Measurements from ENCODE around the gene TRIM71.

DNA sequence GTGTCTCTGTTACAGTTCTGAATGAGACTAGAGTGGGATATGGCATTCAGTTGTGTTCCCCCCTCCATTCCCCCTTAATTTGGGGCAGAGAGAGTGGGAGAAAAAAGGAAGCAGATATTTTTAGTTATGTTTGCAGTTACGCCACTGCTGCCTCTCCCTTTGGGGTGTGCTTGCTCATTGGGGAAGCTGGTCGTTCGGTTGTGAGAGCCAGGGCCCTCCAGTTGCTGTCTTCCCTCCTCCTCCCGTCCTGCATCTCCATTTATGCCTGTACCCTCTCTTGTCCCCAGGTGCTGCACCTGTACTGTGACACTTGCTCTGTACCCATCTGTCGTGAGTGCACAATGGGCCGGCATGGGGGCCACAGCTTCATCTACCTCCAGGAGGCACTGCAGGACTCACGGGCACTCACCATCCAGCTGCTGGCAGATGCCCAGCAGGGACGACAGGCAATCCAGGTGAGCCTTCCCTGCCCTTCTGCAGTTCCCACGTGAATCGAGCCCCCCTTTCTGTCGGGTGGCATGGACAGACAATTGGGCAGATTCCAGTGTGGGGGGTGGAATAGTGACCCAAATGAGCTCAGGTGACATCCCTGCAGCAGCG is 55.8 kb downstream of the TRIM71 start:
- TF ChIP-seq, protein P1, sequence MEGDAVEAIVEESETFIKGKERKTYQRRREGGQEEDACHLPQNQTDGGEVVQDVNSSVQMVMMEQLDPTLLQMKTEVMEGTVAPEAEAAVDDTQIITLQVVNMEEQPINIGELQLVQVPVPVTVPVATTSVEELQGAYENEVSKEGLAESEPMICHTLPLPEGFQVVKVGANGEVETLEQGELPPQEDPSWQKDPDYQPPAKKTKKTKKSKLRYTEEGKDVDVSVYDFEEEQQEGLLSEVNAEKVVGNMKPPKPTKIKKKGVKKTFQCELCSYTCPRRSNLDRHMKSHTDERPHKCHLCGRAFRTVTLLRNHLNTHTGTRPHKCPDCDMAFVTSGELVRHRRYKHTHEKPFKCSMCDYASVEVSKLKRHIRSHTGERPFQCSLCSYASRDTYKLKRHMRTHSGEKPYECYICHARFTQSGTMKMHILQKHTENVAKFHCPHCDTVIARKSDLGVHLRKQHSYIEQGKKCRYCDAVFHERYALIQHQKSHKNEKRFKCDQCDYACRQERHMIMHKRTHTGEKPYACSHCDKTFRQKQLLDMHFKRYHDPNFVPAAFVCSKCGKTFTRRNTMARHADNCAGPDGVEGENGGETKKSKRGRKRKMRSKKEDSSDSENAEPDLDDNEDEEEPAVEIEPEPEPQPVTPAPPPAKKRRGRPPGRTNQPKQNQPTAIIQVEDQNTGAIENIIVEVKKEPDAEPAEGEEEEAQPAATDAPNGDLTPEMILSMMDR (IDR thresholded peaks at IDR 0.05): no peak
- TF ChIP-seq SIN3A (IDR thresholded peaks at IDR 0.05; ENCODE audit: borderline replicate concordance, insufficient read depth, low read depth, low read length) (no peak), POLR2AphosphoS5 (IDR thresholded peaks at IDR 0.05; ENCODE audit: low read depth, low read length) (no peak), TCF7L2 (IDR thresholded peaks at IDR 0.05; ENCODE audit: low read depth, low read length) (no peak)
- TF ChIP-seq, protein P2, sequence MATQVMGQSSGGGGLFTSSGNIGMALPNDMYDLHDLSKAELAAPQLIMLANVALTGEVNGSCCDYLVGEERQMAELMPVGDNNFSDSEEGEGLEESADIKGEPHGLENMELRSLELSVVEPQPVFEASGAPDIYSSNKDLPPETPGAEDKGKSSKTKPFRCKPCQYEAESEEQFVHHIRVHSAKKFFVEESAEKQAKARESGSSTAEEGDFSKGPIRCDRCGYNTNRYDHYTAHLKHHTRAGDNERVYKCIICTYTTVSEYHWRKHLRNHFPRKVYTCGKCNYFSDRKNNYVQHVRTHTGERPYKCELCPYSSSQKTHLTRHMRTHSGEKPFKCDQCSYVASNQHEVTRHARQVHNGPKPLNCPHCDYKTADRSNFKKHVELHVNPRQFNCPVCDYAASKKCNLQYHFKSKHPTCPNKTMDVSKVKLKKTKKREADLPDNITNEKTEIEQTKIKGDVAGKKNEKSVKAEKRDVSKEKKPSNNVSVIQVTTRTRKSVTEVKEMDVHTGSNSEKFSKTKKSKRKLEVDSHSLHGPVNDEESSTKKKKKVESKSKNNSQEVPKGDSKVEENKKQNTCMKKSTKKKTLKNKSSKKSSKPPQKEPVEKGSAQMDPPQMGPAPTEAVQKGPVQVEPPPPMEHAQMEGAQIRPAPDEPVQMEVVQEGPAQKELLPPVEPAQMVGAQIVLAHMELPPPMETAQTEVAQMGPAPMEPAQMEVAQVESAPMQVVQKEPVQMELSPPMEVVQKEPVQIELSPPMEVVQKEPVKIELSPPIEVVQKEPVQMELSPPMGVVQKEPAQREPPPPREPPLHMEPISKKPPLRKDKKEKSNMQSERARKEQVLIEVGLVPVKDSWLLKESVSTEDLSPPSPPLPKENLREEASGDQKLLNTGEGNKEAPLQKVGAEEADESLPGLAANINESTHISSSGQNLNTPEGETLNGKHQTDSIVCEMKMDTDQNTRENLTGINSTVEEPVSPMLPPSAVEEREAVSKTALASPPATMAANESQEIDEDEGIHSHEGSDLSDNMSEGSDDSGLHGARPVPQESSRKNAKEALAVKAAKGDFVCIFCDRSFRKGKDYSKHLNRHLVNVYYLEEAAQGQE (IDR thresholded peaks at IDR 0.05; ENCODE audit: insufficient read depth in 1 of 2, low read depth in 2 of 2, low read length in 1 of 2): no peak

Data from Panc1 (cell line).